Retinal pigment epithelial cell (primary cell): ENCODE data around the gene DOCK6.
A peak's percentile ranks its signal among the peaks of the same experiment; 100 is the strongest.

Source experiments
- DNase-seq: peaks from one replicate; pipeline ENCODE4 v3.0.0-alpha.2; 2010; ENCODE audit warnings: low read depth
- H3K4me3 ChIP-seq: 2 replicates; pipeline ENCODE4 v1.5.1; 2011; ENCODE audit warnings: mild to moderate bottlenecking, low read length, control low read depth, moderate library complexity
- CTCF ChIP-seq: conservative IDR thresholded peaks from 2 replicates; pipeline ENCODE4 v1.5.1; 2011; ENCODE audit warnings: low read depth, low read length, control low read depth, inconsistent platforms

DOCK6 gene

DNA sequence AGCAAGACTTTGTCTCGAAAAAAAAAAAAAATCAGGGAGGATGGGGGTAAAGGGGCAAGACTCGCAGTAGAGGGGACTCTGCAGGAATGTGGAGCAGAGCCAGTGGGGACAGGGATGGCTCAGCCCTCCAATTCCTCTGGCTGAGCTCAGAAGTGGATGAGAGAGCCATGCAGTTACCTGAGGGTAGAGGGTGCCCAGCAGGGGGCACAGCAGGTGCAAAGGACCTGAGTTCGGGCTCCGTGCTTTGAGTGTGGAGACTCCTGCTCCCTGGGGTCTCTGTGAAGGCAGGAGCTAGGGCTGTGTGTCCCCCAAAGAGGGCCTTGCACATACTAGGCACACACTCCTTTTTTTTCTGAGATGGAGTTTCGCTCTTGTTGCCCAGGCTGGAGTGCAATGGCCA lies 7.7 kb downstream of the DOCK6 start:
- DNase-seq, result no peak
- peak; percentile 36 for TF ChIP-seq CTCF

DNA sequence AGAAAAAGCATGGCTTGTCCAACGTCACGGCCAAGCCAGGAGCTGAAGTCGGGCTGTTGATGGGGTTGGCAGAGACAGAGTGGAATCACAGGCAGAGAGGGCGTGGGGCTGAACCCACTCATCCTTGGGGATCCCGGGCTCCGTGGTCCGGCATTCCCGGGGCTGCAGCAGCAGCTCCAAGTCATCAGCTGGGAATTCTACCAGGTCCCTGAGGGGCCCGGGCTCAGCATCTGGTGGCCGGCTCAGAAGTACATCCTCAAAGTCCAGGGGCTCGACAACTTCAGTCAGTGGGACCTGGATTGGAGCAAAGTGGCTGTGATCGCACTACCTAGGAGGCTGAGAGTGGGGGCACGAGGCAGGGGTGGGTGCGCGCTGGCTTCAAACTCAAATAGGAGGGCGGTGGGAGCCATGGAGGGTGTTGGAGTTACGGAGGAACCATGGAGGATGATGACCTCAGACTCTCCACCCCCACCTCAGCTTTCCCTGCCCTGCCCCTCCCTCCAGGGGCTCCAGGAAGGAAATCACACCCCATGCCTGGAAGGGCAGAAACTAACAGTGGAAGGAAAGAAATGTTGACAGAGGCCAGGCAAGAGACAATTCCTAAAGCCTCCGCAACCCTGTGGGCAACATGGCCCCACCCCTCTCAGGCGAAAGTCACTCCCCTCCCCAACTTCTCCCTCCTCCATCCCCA lies 9.5 kb downstream of the DOCK6 start:
- TF ChIP-seq CTCF, result no peak
- DNase-seq, result no peak
- no peak overlapping the region for H3K4me3 ChIP-seq

More for the DNA sequence above, 7.7 kb downstream of the DOCK6 start:
- no peak overlapping the region for H3K4me3 ChIP-seq

- no peak for DNase-seq
- no peak for TF ChIP-seq CTCF
- H3K4me3 ChIP-seq, result no peak overlapping the region
Observed at GRCh38 chr19:11251650-11252314, 10.5 kb downstream of the DOCK6 start.

- no peak for TF ChIP-seq CTCF
- H3K4me3 ChIP-seq, result no peak overlapping the region
- DNase-seq, result no peak
Observed at GRCh38 chr19:11251217-11251616, 11.1 kb downstream of the DOCK6 start.

- no peak for TF ChIP-seq CTCF
- no peak overlapping the region for H3K4me3 ChIP-seq
- no peak for DNase-seq
Observed at GRCh38 chr19:11248852-11249251, 13.5 kb downstream of the DOCK6 start.

- no peak for DNase-seq
- H3K4me3 ChIP-seq, result no peak overlapping the region
- no peak for TF ChIP-seq CTCF
Observed at GRCh38 chr19:11247934-11248333, 14.4 kb downstream of the DOCK6 start.

GRCh38 chr19:11247391-11247790 lies 14.9 kb downstream of the DOCK6 start:
- DNase-seq, result no peak
- H3K4me3 ChIP-seq, result no peak overlapping the region

More at GRCh38 chr19:11247391-11247790, 14.9 kb downstream of the DOCK6 start:
- TF ChIP-seq CTCF, result no peak
